Keratinocyte (primary cell): ENCODE measurements around the gene RETREG1. TPM values are rescaled to one million over a fixed set of nuclear protein-coding genes. Genes with fewer than 3 reads are reported as not detected.

Experiments
- DNase-seq: peaks from one replicate; pipeline ENCODE4 v3.0.0-alpha.2; 2011; ENCODE audit warnings: low read depth, missing footprints, low spot score
- FAIRE-seq: peaks from 2 replicates; lab custom pipeline; 2011; peaks lifted over from hg19 to GRCh38; lab: Jason Lieb, UNC
- H2AFZ ChIP-seq: 2 replicates; pipeline ENCODE4 v1.6.0; 2012; ENCODE audit warnings: low read length, control low read depth, inconsistent platforms; ENCODE audit not compliant: control insufficient read depth
- H3K27ac ChIP-seq: 2 replicates; pipeline ENCODE4 v1.5.1; 2011; ENCODE audit warnings: low read length; ENCODE audit not compliant: control insufficient read depth, insufficient read depth
- H3K27me3 ChIP-seq: 3 replicates; pipeline ENCODE4 v1.6.0; 2011; ENCODE audit warnings: low read length; ENCODE audit not compliant: control insufficient read depth, insufficient read depth; ENCODE audit errors: extremely low read depth
- H3K36me3 ChIP-seq, 2 experiments: 2 replicates in 1 of 2; 3 replicates in 1 of 2; pipeline ENCODE4 v1.5.1; 2011; ENCODE audit warnings: low read length in 2 of 2, mild to moderate bottlenecking in 1 of 2; ENCODE audit not compliant: control insufficient read depth in 2 of 2, insufficient read depth in 2 of 2; ENCODE audit errors: extremely low read depth in 1 of 2
- H3K4me1 ChIP-seq: 3 replicates; pipeline ENCODE4 v1.5.1; 2011; ENCODE audit warnings: low read length; ENCODE audit not compliant: control insufficient read depth, insufficient read depth; ENCODE audit errors: extremely low read depth
- H3K4me2 ChIP-seq: 3 replicates; pipeline ENCODE4 v1.6.0; 2011; ENCODE audit warnings: low read depth, low read length; ENCODE audit not compliant: control insufficient read depth, insufficient read depth; ENCODE audit errors: extremely low read depth
- H3K4me3 ChIP-seq, 3 experiments: fragments of 200-600 bp in 1 of 3; sonication (generic) in 1 of 3; 2 replicates in 2 of 3; 3 replicates in 1 of 3; pipeline ENCODE4 v1.5.1; 2011 to 2016; ENCODE audit warnings: low read length in 3 of 3, mild to moderate bottlenecking in 3 of 3, control low read depth in 2 of 3, inconsistent platforms in 1 of 3, low read depth in 1 of 3, mixed read lengths in 1 of 3, mixed run types in 1 of 3, moderate library complexity in 1 of 3; ENCODE audit not compliant: control insufficient read depth in 2 of 3, insufficient read depth in 2 of 3; ENCODE audit errors: extremely low read depth in 1 of 3
- H3K79me2 ChIP-seq: 2 replicates; pipeline ENCODE4 v1.6.0; 2012; ENCODE audit warnings: low read length; ENCODE audit not compliant: control insufficient read depth, insufficient read depth
- H3K9ac ChIP-seq: 3 replicates; pipeline ENCODE4 v1.6.0; 2011; ENCODE audit warnings: low read length; ENCODE audit not compliant: control insufficient read depth, insufficient read depth; ENCODE audit errors: extremely low read depth
- H3K9me1 ChIP-seq: 3 replicates; pipeline ENCODE4 v1.6.0; 2011; ENCODE audit warnings: low read length; ENCODE audit not compliant: control insufficient read depth, insufficient read depth; ENCODE audit errors: extremely low read depth
- H3K9me3 ChIP-seq: 2 replicates; pipeline ENCODE4 v1.5.1; 2012; ENCODE audit warnings: low read depth, low read length; ENCODE audit not compliant: control insufficient read depth
- H4K20me1 ChIP-seq: 3 replicates; pipeline ENCODE4 v1.6.0; 2011; ENCODE audit warnings: low read length; ENCODE audit not compliant: control insufficient read depth, insufficient read depth; ENCODE audit errors: extremely low read depth
- EZH2 ChIP-seq: IDR thresholded peaks from one replicate; pipeline ENCODE4 v1.6.1; 2012; ENCODE audit warnings: inconsistent platforms, mild to moderate bottlenecking, low read length, moderate library complexity
- dilution Hi-C: fragments of 300-500 bp; cut with MboI; formaldehyde crosslinking; loops from one replicate; pipeline ENCODE4 v1.7.0; 2020; ENCODE audit warnings: low sequenced_read_pairs; ENCODE audit not compliant: extremely low pct_ligation_motif_present
- polyA plus RNA-seq, 5 experiments: library from polyadenylated mRNA; depleted of rRNA in 3 of 5; stranded (reverse) in 3 of 5; stranded (forward) in 1 of 5; unstranded in 1 of 5; fragments of >200 nt; gene quantifications; 1 replicate in 1 of 5; 2 replicates in 3 of 5; 3 replicates in 1 of 5; pipeline versions ENCODE4 v1.2.1 to v1.2.3, GENCODE V29; 2011 to 2012; ENCODE audit warnings: missing spikeins in 2 of 5, low read depth in 1 of 5, low replicate concordance in 1 of 5
- TF ChIP-seq, protein P1 (sequence below), 3 experiments: IDR thresholded peaks in 1 of 3; conservative IDR thresholded peaks in 1 of 3; optimal IDR thresholded peaks in 1 of 3; 2 replicates in 2 of 3; 3 replicates in 1 of 3; pipeline versions ENCODE3 to v1.5.1; 2011; ENCODE audit warnings: low read length in 3 of 3, mild to moderate bottlenecking in 3 of 3, moderate library complexity in 2 of 3, control low read depth in 1 of 3, inconsistent platforms in 1 of 3; ENCODE audit not compliant: insufficient read depth in 2 of 3; ENCODE audit errors: extremely low read depth in 1 of 3

RETREG1 gene
- polyA plus RNA-seq, 1 donor (not counting 4 experiments of a cell fraction or from before 2014, with no cell fraction given), result 7.4 TPM

DNA sequence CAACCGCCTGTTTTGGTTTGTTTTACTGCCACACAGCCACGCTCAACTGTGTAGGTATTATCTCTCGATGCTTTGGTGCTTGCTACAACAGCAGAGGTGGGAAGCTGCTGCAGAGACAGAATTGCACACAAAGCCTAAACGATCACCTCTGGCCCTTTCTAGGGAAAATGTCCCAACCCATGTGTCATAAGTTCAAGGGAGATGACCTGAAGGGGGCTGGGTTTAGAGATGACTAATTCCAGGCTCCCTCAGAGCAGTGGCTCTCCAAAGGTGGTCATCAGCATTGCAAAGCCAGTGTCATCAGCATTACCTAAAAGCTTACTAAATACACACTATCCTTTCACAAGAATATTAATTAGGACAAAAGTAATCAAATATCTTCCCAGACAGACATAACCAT, 162.1 kb downstream of the RETREG1 start:
- no peak overlapping the region for H3K27ac ChIP-seq
- H2AFZ ChIP-seq, result no peak overlapping the region
- no peak for TF ChIP-seq EZH2
- TF ChIP-seq, protein P1, sequence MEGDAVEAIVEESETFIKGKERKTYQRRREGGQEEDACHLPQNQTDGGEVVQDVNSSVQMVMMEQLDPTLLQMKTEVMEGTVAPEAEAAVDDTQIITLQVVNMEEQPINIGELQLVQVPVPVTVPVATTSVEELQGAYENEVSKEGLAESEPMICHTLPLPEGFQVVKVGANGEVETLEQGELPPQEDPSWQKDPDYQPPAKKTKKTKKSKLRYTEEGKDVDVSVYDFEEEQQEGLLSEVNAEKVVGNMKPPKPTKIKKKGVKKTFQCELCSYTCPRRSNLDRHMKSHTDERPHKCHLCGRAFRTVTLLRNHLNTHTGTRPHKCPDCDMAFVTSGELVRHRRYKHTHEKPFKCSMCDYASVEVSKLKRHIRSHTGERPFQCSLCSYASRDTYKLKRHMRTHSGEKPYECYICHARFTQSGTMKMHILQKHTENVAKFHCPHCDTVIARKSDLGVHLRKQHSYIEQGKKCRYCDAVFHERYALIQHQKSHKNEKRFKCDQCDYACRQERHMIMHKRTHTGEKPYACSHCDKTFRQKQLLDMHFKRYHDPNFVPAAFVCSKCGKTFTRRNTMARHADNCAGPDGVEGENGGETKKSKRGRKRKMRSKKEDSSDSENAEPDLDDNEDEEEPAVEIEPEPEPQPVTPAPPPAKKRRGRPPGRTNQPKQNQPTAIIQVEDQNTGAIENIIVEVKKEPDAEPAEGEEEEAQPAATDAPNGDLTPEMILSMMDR (optimal IDR thresholded peaks at IDR 0.05 in 1 of 3, IDR thresholded peaks at IDR 0.05 in 1 of 3, conservative IDR thresholded peaks at IDR 0.05 in 1 of 3; ENCODE audit: extremely low read depth in 1 of 3, insufficient read depth in 2 of 3, low read length in 3 of 3), result no peak
- no peak overlapping the region for H3K9ac ChIP-seq
- H3K4me2 ChIP-seq, result no peak overlapping the region
- H4K20me1 ChIP-seq, result no peaks in the 10 kb centered on the region
- DNase-seq, result no peak
- peaks cover 30% of the 10 kb centered on the region for H3K79me2 ChIP-seq
- H3K36me3 ChIP-seq, result peaks cover 24 to 51% of the 10 kb centered on the region in 2 experiments
- H3K9me3 ChIP-seq, result no peaks in the 10 kb centered on the region
- peaks cover 13% of the 10 kb centered on the region for H3K4me1 ChIP-seq
- dilution Hi-C loops, result no loop called here
- FAIRE-seq, result no peak
- H3K9me1 ChIP-seq, result no peaks in the 10 kb centered on the region
- no peak overlapping the region for H3K4me3 ChIP-seq
- no peaks in the 10 kb centered on the region for H3K27me3 ChIP-seq

DNA sequence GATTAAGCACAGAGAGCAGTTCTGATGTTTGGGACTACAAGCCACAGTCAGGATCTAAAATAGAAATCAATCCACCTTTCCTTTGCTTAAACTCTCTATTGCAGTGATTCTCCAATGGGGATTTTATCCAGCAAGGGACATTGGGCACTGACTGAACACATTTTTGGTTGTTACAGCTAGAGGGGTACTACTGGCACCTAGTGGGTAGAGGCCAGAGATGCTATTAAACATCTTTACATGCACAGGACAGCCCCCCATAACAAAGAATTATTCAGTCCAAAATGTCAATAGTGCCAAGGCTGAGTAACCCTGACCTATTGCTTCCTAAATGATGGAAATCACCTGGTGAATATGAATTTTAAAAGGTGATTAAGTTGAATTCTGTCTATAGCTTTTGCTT, 163.2 kb downstream of the RETREG1 start:
- no peak overlapping the region for H2AFZ ChIP-seq
- TF ChIP-seq, protein P1 (optimal IDR thresholded peaks at IDR 0.05 in 1 of 3, IDR thresholded peaks at IDR 0.05 in 1 of 3, conservative IDR thresholded peaks at IDR 0.05 in 1 of 3; ENCODE audit: extremely low read depth in 1 of 3, insufficient read depth in 2 of 3, low read length in 3 of 3), result peak in 1 of 3 experiments; percentile 18
- TF ChIP-seq EZH2, result no peak
- no peak overlapping the region for H3K4me2 ChIP-seq
- dilution Hi-C loops, result no loop called here
- peaks cover 13% of the 10 kb centered on the region for H3K4me1 ChIP-seq
- H3K4me3 ChIP-seq, result no peak overlapping the region
- no peak for FAIRE-seq
- H4K20me1 ChIP-seq, result no peaks in the 10 kb centered on the region
- no peak overlapping the region for H3K9ac ChIP-seq
- H3K27me3 ChIP-seq, result no peaks in the 10 kb centered on the region
- no peak overlapping the region for H3K27ac ChIP-seq
- H3K9me3 ChIP-seq, result no peaks in the 10 kb centered on the region
- DNase-seq, result no peak
- H3K9me1 ChIP-seq, result no peaks in the 10 kb centered on the region
- H3K79me2 ChIP-seq, result peaks cover 25% of the 10 kb centered on the region
- peaks cover 27 to 48% of the 10 kb centered on the region in 2 experiments for H3K36me3 ChIP-seq
